Measurements from ENCODE around the gene YWHAH. TPM values are rescaled to one million over a fixed set of nuclear protein-coding genes. Genes with fewer than 3 reads are reported as not detected.

The YWHAH gene
- total and polyA plus RNA-seq, 9 of the 15 experiments (the other 6 are each of a cell fraction or from before 2014, with no cell fraction given): 32.0 to 177 (median 114) TPM

GRCh38 chr22:31954535-31955523 lies 10.5 kb downstream of the YWHAH start:
- no TSS peak for BruUV-seq (replicated peaks)
- CTCF ChIA-PET (ENCODE audit: low intra/inter-chr PET ratio): no interaction called here
- peaks cover 82% of the 10 kb centered on the region for H3K36me3 ChIP-seq (ENCODE audit: control insufficient read depth, insufficient read depth, low read length)
- TF ChIP-seq ARID1B (IDR thresholded peaks at IDR 0.05): no peak
- H3K9ac ChIP-seq (ENCODE audit: insufficient read depth in 1 of 2, low read depth in 2 of 2, low read length in 2 of 2): no peak overlapping the region
- H3K9me3 ChIP-seq (replicated peaks; ENCODE audit: control insufficient read depth, insufficient read depth, low read depth, low read length): no peaks in the 10 kb centered on the region
- H2AFZ ChIP-seq (ENCODE audit: low read depth, low read length): no peak overlapping the region
- H3K4me1 ChIP-seq (replicated peaks in 1 of 2; ENCODE audit: control insufficient read depth in 2 of 2, insufficient read depth in 2 of 2, low read length in 2 of 2): peaks cover 3 to 9% of the 10 kb centered on the region in 2 experiments; a peak in 3 of 5 replicates
- peaks cover 45% of the 10 kb centered on the region for H4K20me1 ChIP-seq (replicated peaks; ENCODE audit: control insufficient read depth, insufficient read depth, low read length)
- 94% methylated on average over 8 of the region's 11 CpGs for WGBS (ENCODE audit: insufficient coverage, low coverage, missing lambda C conversion rate)
- H3K4me2 ChIP-seq (ENCODE audit: insufficient read depth, low read length): no peak overlapping the region
- no peaks in the 10 kb centered on the region for H3K27me3 ChIP-seq (ENCODE audit: control insufficient read depth in 2 of 2, insufficient read depth in 2 of 2, low read length in 2 of 2)
- H3K27ac ChIP-seq (ENCODE audit: extremely low read depth, low read depth, low read length): no peak overlapping the region
- H3K4me3 ChIP-seq: no peak overlapping the region
- peaks cover 65% of the 10 kb centered on the region for H3K79me2 ChIP-seq (ENCODE audit: control insufficient read depth, insufficient read depth, low read length)
- POLR2A ChIA-PET: interaction anchor here (0.7 to 1.1 kb wide), 5 partner anchors 8 to 369 kb away, joined by 3 read pairs; no protein-coding TSS in a partner anchor
- intact Hi-C loops (cut with micrococcal nuclease) (no loop called here), in situ Hi-C loops (cut with MboI) (no loop called here)
- peaks cover 14% of the 10 kb centered on the region for H3K9me1 ChIP-seq (ENCODE audit: control insufficient read depth, insufficient read depth, low read length)
- FAIRE-seq (no peak), DNase-seq (ENCODE audit: extremely low read depth in 1 of 4, low spot score in 3 of 4) (no peak), ATAC-seq (no peak)

GRCh38 chr22:31956360-31956759 lies 12.0 kb downstream of the YWHAH start:
- 95% methylated on average over 12 of the region's 12 CpGs for WGBS (ENCODE audit: insufficient coverage, low coverage, missing lambda C conversion rate)
- DNase-seq (ENCODE audit: extremely low read depth in 1 of 4, low spot score in 3 of 4) (no peak), FAIRE-seq (no peak), ATAC-seq (no peak)
- Histone ChIP-seq H4K20me1 (replicated peaks; ENCODE audit: control insufficient read depth, insufficient read depth, low read length) (peaks cover 37% of the 10 kb centered on the region), H3K9me1 (ENCODE audit: control insufficient read depth, insufficient read depth, low read length) (peaks cover 9% of the 10 kb centered on the region), H3K4me3 (no peak overlapping the region), H3K27me3 (ENCODE audit: control insufficient read depth in 2 of 2, insufficient read depth in 2 of 2, low read length in 2 of 2) (no peaks in the 10 kb centered on the region), H3K9me3 (replicated peaks; ENCODE audit: control insufficient read depth, insufficient read depth, low read depth, low read length) (no peaks in the 10 kb centered on the region), H3K79me2 (ENCODE audit: control insufficient read depth, insufficient read depth, low read length) (peaks cover 50% of the 10 kb centered on the region), H3K9ac (ENCODE audit: insufficient read depth in 1 of 2, low read depth in 2 of 2, low read length in 2 of 2) (peak overlapping the region in 1 of 2 experiments; percentile 53; a peak in 1 of 4 replicates), H3K4me1 (replicated peaks in 1 of 2; ENCODE audit: control insufficient read depth in 2 of 2, insufficient read depth in 2 of 2, low read length in 2 of 2) (peaks cover 0 to 4% of the 10 kb centered on the region in 2 experiments; a peak in 3 of 5 replicates), H3K27ac (ENCODE audit: extremely low read depth, low read depth, low read length) (no peak overlapping the region), H3K36me3 (ENCODE audit: control insufficient read depth, insufficient read depth, low read length) (peaks cover 67% of the 10 kb centered on the region), H3K4me2 (ENCODE audit: insufficient read depth, low read length) (no peak overlapping the region), H2AFZ (ENCODE audit: low read depth, low read length) (no peak overlapping the region)
- in situ Hi-C loops (cut with MboI): no loop called here
- POLR2A ChIA-PET: no interaction called here
- BruUV-seq (replicated peaks): no TSS peak
- CTCF ChIA-PET (ENCODE audit: low intra/inter-chr PET ratio): no interaction called here
- intact Hi-C loops (cut with micrococcal nuclease): no loop called here
- TF ChIP-seq RBM14 (IDR thresholded peaks at IDR 0.05; ENCODE audit: borderline replicate concordance, insufficient read depth, low read depth, low read length): no peak
- TF ChIP-seq TRIM24 (IDR thresholded peaks at IDR 0.05): no peak
- TF ChIP-seq ZNF224 (CRISPR knock-in tag; IDR thresholded peaks at IDR 0.05): no peak
- no peak for TF ChIP-seq ZNF318 (IDR thresholded peaks at IDR 0.05; ENCODE audit: borderline replicate concordance in 1 of 2, low read depth in 1 of 2)
